GM12892 (cell line): ENCODE data around the gene CHRM2.

Experiments
- DNase-seq: peaks from one replicate; pipeline ENCODE4 v3.0.0; 2011; ENCODE audit not compliant: insufficient read length
- FAIRE-seq: peaks from 2 replicates; lab custom pipeline; 2011; peaks lifted over from hg19 to GRCh38; lab: Jason Lieb, UNC
- POLR2A ChIP-seq: IDR thresholded peaks from 2 replicates; pipeline ENCODE4 v1.6.1; 2011; ENCODE audit warnings: low read depth, low read length, control low read depth
- POLR2AphosphoS5 ChIP-seq: IDR thresholded peaks from 2 replicates; pipeline ENCODE4 v1.6.1; 2011; ENCODE audit warnings: low read depth, low read length, control low read depth
- TAF1 ChIP-seq: IDR thresholded peaks from 2 replicates; pipeline ENCODE4 v1.6.1; 2011; ENCODE audit warnings: low read depth, mild to moderate bottlenecking, control low read depth, low read length, borderline replicate concordance

CHRM2 gene

GRCh38 chr7:136942401-136942800 lies 73.9 kb downstream of the CHRM2 start:
- TF ChIP-seq POLR2AphosphoS5 (no peak), POLR2A (no peak), TAF1 (no peak)
- FAIRE-seq = no peak
- DNase-seq = no peak

- TF ChIP-seq TAF1 = no peak
- TF ChIP-seq POLR2AphosphoS5 = no peak
- TF ChIP-seq POLR2A = no peak
- DNase-seq (no peak), FAIRE-seq (no peak)
Measured at GRCh38 chr7:136942994-136943393, 74.5 kb downstream of the CHRM2 start.

GRCh38 chr7:136947347-136947746 lies 78.9 kb downstream of the CHRM2 start:
- FAIRE-seq = no peak
- DNase-seq = no peak
- TF ChIP-seq POLR2A = no peak
- TF ChIP-seq TAF1 = no peak
- no peak for TF ChIP-seq POLR2AphosphoS5

GRCh38 chr7:136950331-136950730 lies 81.9 kb downstream of the CHRM2 start:
- DNase-seq (no peak), FAIRE-seq (no peak)
- TF ChIP-seq POLR2AphosphoS5 = no peak
- no peak for TF ChIP-seq TAF1
- no peak for TF ChIP-seq POLR2A

- FAIRE-seq (no peak), DNase-seq (no peak)
- no peak for TF ChIP-seq POLR2A
- no peak for TF ChIP-seq POLR2AphosphoS5
- TF ChIP-seq TAF1 = no peak
Measured at GRCh38 chr7:136953386-136953785, 84.9 kb downstream of the CHRM2 start.

GRCh38 chr7:136956232-136956631 lies 87.8 kb downstream of the CHRM2 start:
- DNase-seq (no peak), FAIRE-seq (no peak)
- TF ChIP-seq POLR2AphosphoS5 (no peak), POLR2A (no peak), TAF1 (no peak)

GRCh38 chr7:136956671-136957070 lies 88.2 kb downstream of the CHRM2 start:
- FAIRE-seq = no peak
- no peak for DNase-seq

GRCh38 chr7:136957391-136957790 lies 88.9 kb downstream of the CHRM2 start:
- DNase-seq (no peak), FAIRE-seq (no peak)

More at GRCh38 chr7:136956671-136957070, 88.2 kb downstream of the CHRM2 start:
- no peak for TF ChIP-seq POLR2A
- no peak for TF ChIP-seq TAF1
- TF ChIP-seq POLR2AphosphoS5 = no peak

GRCh38 chr7:136958016-136958415 lies 89.6 kb downstream of the CHRM2 start:
- DNase-seq (no peak), FAIRE-seq (no peak)
- TF ChIP-seq POLR2AphosphoS5 = no peak
- TF ChIP-seq TAF1 = no peak
- TF ChIP-seq POLR2A = no peak

More at GRCh38 chr7:136957391-136957790, 88.9 kb downstream of the CHRM2 start:
- no peak for TF ChIP-seq POLR2A
- TF ChIP-seq TAF1 = no peak
- TF ChIP-seq POLR2AphosphoS5 = no peak

GRCh38 chr7:136964347-136964746 lies 95.9 kb downstream of the CHRM2 start:
- DNase-seq (no peak), FAIRE-seq (no peak)
- TF ChIP-seq POLR2AphosphoS5 (no peak), POLR2A (no peak), TAF1 (no peak)

- TF ChIP-seq POLR2A (no peak), POLR2AphosphoS5 (no peak), TAF1 (no peak)
- FAIRE-seq (no peak), DNase-seq (no peak)
Measured at GRCh38 chr7:136966825-136967224, 98.4 kb downstream of the CHRM2 start.

GRCh38 chr7:136969761-136970160 lies 101.3 kb downstream of the CHRM2 start:
- DNase-seq = no peak
- TF ChIP-seq POLR2A (no peak), POLR2AphosphoS5 (no peak), TAF1 (no peak)
- no peak for FAIRE-seq
